ENCODE data around the gene ZNF17.

ZNF17 gene

GRCh38 chr19:57465680-57466381, 54.9 kb downstream of the ZNF17 start:
- TF ChIP-seq CTCF (IDR thresholded peaks at IDR 0.05; ENCODE audit: low read depth, low read length), result peak; percentile 74
- Histone ChIP-seq H3K4me1 (no peaks in the 10 kb centered on the region), H3K9me3 (no peaks in the 10 kb centered on the region), H3K36me3 (no peaks in the 10 kb centered on the region; the same call in none of the 2 replicates), H3K27me3 (no peaks in the 10 kb centered on the region), H3K4me3 (ENCODE audit: low read depth, low read length) (no peak overlapping the region)
- DNase-seq, result peak; percentile 36

- H3K9me3 ChIP-seq, result no peaks in the 10 kb centered on the region; the same call in 1 of the 2 replicates
- no peak overlapping the region for H3K4me3 ChIP-seq (ENCODE audit: low read depth, low read length)
- no peak for DNase-seq
- no peaks in the 10 kb centered on the region for H3K4me1 ChIP-seq
- no peak for TF ChIP-seq CTCF (IDR thresholded peaks at IDR 0.05; ENCODE audit: low read depth, low read length)
- no peaks in the 10 kb centered on the region for H3K27me3 ChIP-seq
- no peaks in the 10 kb centered on the region; the same call in none of the 2 replicates for H3K36me3 ChIP-seq
Observed at GRCh38 chr19:57466489-57466888, 55.5 kb downstream of the ZNF17 start.

Measured in BE2C (cell line).